ENCODE results near the gene CCDC92.

DNA sequence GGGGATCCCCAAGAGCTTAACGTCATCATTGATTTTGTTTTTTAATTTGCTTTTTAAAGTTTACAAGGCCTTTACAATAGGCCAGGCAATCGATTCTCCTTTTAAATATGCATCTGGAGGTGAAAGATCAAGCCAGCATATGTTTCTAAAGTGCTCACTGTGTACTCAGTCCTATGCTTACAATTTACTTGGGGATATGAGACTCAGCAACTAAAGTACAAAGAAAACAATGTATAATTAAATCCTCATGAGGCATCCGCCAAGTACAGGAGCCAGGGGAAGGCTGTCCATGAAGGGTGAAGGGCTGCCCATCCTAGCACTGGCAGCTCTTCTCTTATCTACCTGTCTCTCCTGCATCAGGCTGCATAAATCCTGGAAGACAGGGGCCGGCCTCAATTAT is 11.8 kb downstream of the CCDC92 start:
- TF ChIP-seq, protein P1, sequence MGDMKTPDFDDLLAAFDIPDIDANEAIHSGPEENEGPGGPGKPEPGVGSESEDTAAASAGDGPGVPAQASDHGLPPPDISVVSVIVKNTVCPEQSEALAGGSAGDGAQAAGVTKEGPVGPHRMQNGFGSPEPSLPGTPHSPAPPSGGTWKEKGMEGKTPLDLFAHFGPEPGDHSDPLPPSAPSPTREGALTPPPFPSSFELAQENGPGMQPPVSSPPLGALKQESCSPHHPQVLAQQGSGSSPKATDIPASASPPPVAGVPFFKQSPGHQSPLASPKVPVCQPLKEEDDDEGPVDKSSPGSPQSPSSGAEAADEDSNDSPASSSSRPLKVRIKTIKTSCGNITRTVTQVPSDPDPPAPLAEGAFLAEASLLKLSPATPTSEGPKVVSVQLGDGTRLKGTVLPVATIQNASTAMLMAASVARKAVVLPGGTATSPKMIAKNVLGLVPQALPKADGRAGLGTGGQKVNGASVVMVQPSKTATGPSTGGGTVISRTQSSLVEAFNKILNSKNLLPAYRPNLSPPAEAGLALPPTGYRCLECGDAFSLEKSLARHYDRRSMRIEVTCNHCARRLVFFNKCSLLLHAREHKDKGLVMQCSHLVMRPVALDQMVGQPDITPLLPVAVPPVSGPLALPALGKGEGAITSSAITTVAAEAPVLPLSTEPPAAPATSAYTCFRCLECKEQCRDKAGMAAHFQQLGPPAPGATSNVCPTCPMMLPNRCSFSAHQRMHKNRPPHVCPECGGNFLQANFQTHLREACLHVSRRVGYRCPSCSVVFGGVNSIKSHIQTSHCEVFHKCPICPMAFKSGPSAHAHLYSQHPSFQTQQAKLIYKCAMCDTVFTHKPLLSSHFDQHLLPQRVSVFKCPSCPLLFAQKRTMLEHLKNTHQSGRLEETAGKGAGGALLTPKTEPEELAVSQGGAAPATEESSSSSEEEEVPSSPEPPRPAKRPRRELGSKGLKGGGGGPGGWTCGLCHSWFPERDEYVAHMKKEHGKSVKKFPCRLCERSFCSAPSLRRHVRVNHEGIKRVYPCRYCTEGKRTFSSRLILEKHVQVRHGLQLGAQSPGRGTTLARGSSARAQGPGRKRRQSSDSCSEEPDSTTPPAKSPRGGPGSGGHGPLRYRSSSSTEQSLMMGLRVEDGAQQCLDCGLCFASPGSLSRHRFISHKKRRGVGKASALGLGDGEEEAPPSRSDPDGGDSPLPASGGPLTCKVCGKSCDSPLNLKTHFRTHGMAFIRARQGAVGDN (IDR thresholded peaks at IDR 0.05), result no peak
- TF ChIP-seq SREBF1 (IDR thresholded peaks at IDR 0.05; ENCODE audit: low read length), result no peak
- TF ChIP-seq, protein P2, sequence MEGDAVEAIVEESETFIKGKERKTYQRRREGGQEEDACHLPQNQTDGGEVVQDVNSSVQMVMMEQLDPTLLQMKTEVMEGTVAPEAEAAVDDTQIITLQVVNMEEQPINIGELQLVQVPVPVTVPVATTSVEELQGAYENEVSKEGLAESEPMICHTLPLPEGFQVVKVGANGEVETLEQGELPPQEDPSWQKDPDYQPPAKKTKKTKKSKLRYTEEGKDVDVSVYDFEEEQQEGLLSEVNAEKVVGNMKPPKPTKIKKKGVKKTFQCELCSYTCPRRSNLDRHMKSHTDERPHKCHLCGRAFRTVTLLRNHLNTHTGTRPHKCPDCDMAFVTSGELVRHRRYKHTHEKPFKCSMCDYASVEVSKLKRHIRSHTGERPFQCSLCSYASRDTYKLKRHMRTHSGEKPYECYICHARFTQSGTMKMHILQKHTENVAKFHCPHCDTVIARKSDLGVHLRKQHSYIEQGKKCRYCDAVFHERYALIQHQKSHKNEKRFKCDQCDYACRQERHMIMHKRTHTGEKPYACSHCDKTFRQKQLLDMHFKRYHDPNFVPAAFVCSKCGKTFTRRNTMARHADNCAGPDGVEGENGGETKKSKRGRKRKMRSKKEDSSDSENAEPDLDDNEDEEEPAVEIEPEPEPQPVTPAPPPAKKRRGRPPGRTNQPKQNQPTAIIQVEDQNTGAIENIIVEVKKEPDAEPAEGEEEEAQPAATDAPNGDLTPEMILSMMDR (IDR thresholded peaks at IDR 0.05 in 2 of 3, conservative IDR thresholded peaks at IDR 0.05 in 1 of 3; ENCODE audit: control insufficient read depth in 2 of 3, extremely low read depth in 1 of 3, insufficient read depth in 1 of 3, low read depth in 3 of 3, low read length in 3 of 3), result no peak

All from GM12878 (cell line).